ENCODE measurements around the gene EIF1AD. TPM values are rescaled to one million over a fixed set of nuclear protein-coding genes. Genes with fewer than 3 reads are reported as not detected.

The EIF1AD gene
- total RNA-seq, 4 donors from 2014 or later: 25.3 to 34.9 (median 28.2) TPM

- 95% methylated on average over 87 of the region's 88 CpGs for whole genome bisulfite sequencing
- no peaks in the 10 kb centered on the region for H3K9me3 ChIP-seq
- TF ChIP-seq EP300 (IDR thresholded peaks at IDR 0.05) (no peak), CTCF (IDR thresholded peaks at IDR 0.05) (no peak), POLR2A (IDR thresholded peaks at IDR 0.05; ENCODE audit: low read depth) (no peak), POLR2AphosphoS5 (IDR thresholded peaks at IDR 0.05) (no peak)
These were observed 41.3 kb upstream of the EIF1AD start for GRCh38 chr11:66042996-66043906.

GRCh38 chr11:66042227-66042995 lies 40.5 kb upstream of the EIF1AD start:
- DNase-seq (ENCODE audit: extremely low spot score): no peak
- H3K4me1 ChIP-seq: peaks cover 3 to 23% (median 18%) of the 10 kb centered on the region in 4 donors
- H3K4me3 ChIP-seq: no peak overlapping the region
- H3K9me3 ChIP-seq: no peaks in the 10 kb centered on the region
- no peak for TF ChIP-seq EP300 (IDR thresholded peaks at IDR 0.05)
- TF ChIP-seq CTCF (IDR thresholded peaks at IDR 0.05): no peak
- TF ChIP-seq POLR2A (IDR thresholded peaks at IDR 0.05; ENCODE audit: low read depth): no peak
- no peak for TF ChIP-seq POLR2AphosphoS5 (IDR thresholded peaks at IDR 0.05)
- H3K27me3 ChIP-seq: no peaks in the 10 kb centered on the region
- 96% methylated on average over 53 of the region's 81 CpGs for WGBS
- intact Hi-C loops (cut with DNase I): no loop called here
- peaks cover 0 to 6% (median 0%) of the 10 kb centered on the region in 4 donors for H3K36me3 ChIP-seq
- no peak overlapping the region for H3K27ac ChIP-seq (replicated peaks in 1 of 4)

More at GRCh38 chr11:66042996-66043906, 41.3 kb upstream of the EIF1AD start:
- DNase-seq (ENCODE audit: extremely low spot score): no peak
- intact Hi-C loops (cut with DNase I): no loop called here
- H3K4me3 ChIP-seq: no peak overlapping the region
- no peak overlapping the region for H3K27ac ChIP-seq (replicated peaks in 1 of 4)
- peaks cover 5 to 32% (median 26%) of the 10 kb centered on the region in 4 donors for H3K4me1 ChIP-seq
- peaks cover 0 to 5% (median 0%) of the 10 kb centered on the region in 4 donors for H3K27me3 ChIP-seq
- H3K36me3 ChIP-seq: peaks cover 0 to 6% (median 0%) of the 10 kb centered on the region in 4 donors

GRCh38 chr11:66039765-66040164 lies 37.8 kb upstream of the EIF1AD start:
- no peak for TF ChIP-seq POLR2AphosphoS5 (IDR thresholded peaks at IDR 0.05)
- no peak for TF ChIP-seq CTCF (IDR thresholded peaks at IDR 0.05)
- TF ChIP-seq POLR2A (IDR thresholded peaks at IDR 0.05; ENCODE audit: low read depth): no peak
- TF ChIP-seq EP300 (IDR thresholded peaks at IDR 0.05): no peak
- no peak for DNase-seq (ENCODE audit: extremely low spot score)
- peaks cover 0 to 1% (median 0%) of the 10 kb centered on the region in 4 donors for H3K4me1 ChIP-seq
- no peak overlapping the region for H3K27ac ChIP-seq (replicated peaks in 1 of 4)
- no peak overlapping the region for H3K4me3 ChIP-seq
- H3K9me3 ChIP-seq: no peaks in the 10 kb centered on the region
- WGBS: 89% methylated on average over 3 of the region's 3 CpGs
- H3K36me3 ChIP-seq: peaks cover 0 to 6% (median 0%) of the 10 kb centered on the region in 4 donors
- peaks cover 0 to 13% (median 0%) of the 10 kb centered on the region in 4 donors for H3K27me3 ChIP-seq
- intact Hi-C loops (cut with DNase I): no loop called here

GRCh38 chr11:66037327-66037726 lies 35.4 kb upstream of the EIF1AD start:
- DNase-seq (ENCODE audit: extremely low spot score): no peak
- Histone ChIP-seq H3K27ac (replicated peaks in 1 of 4) (no peak overlapping the region), H3K4me3 (no peak overlapping the region), H3K4me1 (no peaks in the 10 kb centered on the region), H3K9me3 (no peaks in the 10 kb centered on the region), H3K36me3 (no peaks in the 10 kb centered on the region), H3K27me3 (peaks cover 0 to 21% (median 0%) of the 10 kb centered on the region in 4 donors)
- 84% methylated on average over 3 of the region's 3 CpGs for WGBS
- TF ChIP-seq POLR2AphosphoS5 (IDR thresholded peaks at IDR 0.05) (no peak), EP300 (IDR thresholded peaks at IDR 0.05) (no peak), POLR2A (IDR thresholded peaks at IDR 0.05; ENCODE audit: low read depth) (no peak), CTCF (IDR thresholded peaks at IDR 0.05) (no peak)
- intact Hi-C loops (cut with DNase I): no loop called here
